Measurements from ENCODE around the gene MEF2D.
A peak's percentile ranks its signal among the peaks of the same experiment; 100 is the strongest.

The MEF2D gene

GRCh38 chr1:156421939-156422601 is 78.5 kb downstream of the MEF2D start:
- DNase-seq: no peak

GRCh38 chr1:156421062-156421938 is 79.3 kb downstream of the MEF2D start:
- DNase-seq: peak; percentile 79

- peak; percentile 83 for DNase-seq
Observed at GRCh38 chr1:156420205-156421061, 80.1 kb downstream of the MEF2D start.

- no peak for DNase-seq
Observed at GRCh38 chr1:156419854-156420204, 80.7 kb downstream of the MEF2D start.

GRCh38 chr1:156418416-156419070 is 82.0 kb downstream of the MEF2D start:
- no peak for DNase-seq

GRCh38 chr1:156417401-156418020 is 83.1 kb downstream of the MEF2D start:
- no peak for DNase-seq

GRCh38 chr1:156416993-156417392 is 83.6 kb downstream of the MEF2D start:
- no peak for DNase-seq

- DNase-seq: no peak
Observed at GRCh38 chr1:156414461-156415064, 86.0 kb downstream of the MEF2D start.
